HepG2 (cell line): ENCODE data around the gene RIPK3. TPM values are rescaled to one million over a fixed set of nuclear protein-coding genes. Genes with fewer than 3 reads are reported as not detected.

Source experiments
- ARID5B ChIP-seq: IDR thresholded peaks from 2 replicates; pipeline ENCODE4 v1.4.0; 2020; ENCODE audit warnings: mild to moderate bottlenecking, missing genetic modification reagents
- ARNT2 ChIP-seq: sonication (generic); formaldehyde crosslinking; IDR thresholded peaks from 2 replicates; pipeline ENCODE4 v1.8.0; 2022; ENCODE audit warnings: mild to moderate bottlenecking, low read depth, missing genetic modification reagents, moderate library complexity
- ARNTL ChIP-seq: sonication (generic); formaldehyde crosslinking; IDR thresholded peaks from 2 replicates; pipeline ENCODE4 v1.4.0; 2020; ENCODE audit warnings: mild to moderate bottlenecking, missing genetic modification reagents
- ATF4 ChIP-seq, 2 experiments: fragments of 450-650 bp in 1 of 2; sonication (generic) in 1 of 2; formaldehyde crosslinking; IDR thresholded peaks; 2 replicates each; pipeline versions ENCODE4 v1.5.0 to v1.8.0; 2020 to 2022; ENCODE audit warnings: mild to moderate bottlenecking in 1 of 2, missing genetic modification reagents in 1 of 2
- ATRX ChIP-seq: sonication (generic); formaldehyde crosslinking; IDR thresholded peaks from 2 replicates; pipeline ENCODE4 v1.4.0; 2020; ENCODE audit warnings: missing genetic modification reagents, borderline replicate concordance
- NCOA5 ChIP-seq: sonication (generic); formaldehyde crosslinking; IDR thresholded peaks from 2 replicates; pipeline ENCODE4 v1.4.0; 2020; ENCODE audit warnings: missing genetic modification reagents
- NFRKB ChIP-seq: fragments of 450-650 bp; IDR thresholded peaks from 2 replicates; pipeline ENCODE4 v1.6.1; 2017
- PAWR ChIP-seq: sonication (generic); formaldehyde crosslinking; IDR thresholded peaks from 2 replicates; pipeline ENCODE4 v1.4.0; 2020; ENCODE audit warnings: missing genetic modification reagents, mild to moderate bottlenecking, borderline replicate concordance
- TBL1XR1 ChIP-seq: fragments of 150-350 bp; IDR thresholded peaks from 2 replicates; pipeline ENCODE4 v1.6.1; 2014; ENCODE audit warnings: borderline replicate concordance, low read length; ENCODE audit not compliant: partially characterized antibody
- TCF7 ChIP-seq: sonication (generic); IDR thresholded peaks from 2 replicates; pipeline ENCODE4 v1.6.1; 2016; ENCODE audit warnings: antibody characterized with exemption, low read depth
- TOE1 ChIP-seq: sonication (generic); formaldehyde crosslinking; IDR thresholded peaks from 2 replicates; pipeline ENCODE4 v1.4.0; 2020; ENCODE audit warnings: mild to moderate bottlenecking, missing genetic modification reagents
- YEATS2 ChIP-seq: sonication (generic); formaldehyde crosslinking; IDR thresholded peaks from 2 replicates; pipeline ENCODE4 v1.4.0; 2020; ENCODE audit warnings: missing genetic modification reagents, borderline replicate concordance
- ZC3H4 ChIP-seq: sonication (generic); formaldehyde crosslinking; IDR thresholded peaks from 2 replicates; pipeline ENCODE4 v1.4.0; 2020; ENCODE audit warnings: missing genetic modification reagents, borderline replicate concordance
- ZNF331 ChIP-seq: sonication (generic); formaldehyde crosslinking; IDR thresholded peaks from 2 replicates; pipeline ENCODE4 v1.4.0; 2020; ENCODE audit warnings: missing genetic modification reagents
- ZNF446 ChIP-seq: sonication (generic); formaldehyde crosslinking; IDR thresholded peaks from 2 replicates; pipeline ENCODE4 v1.5.0; 2020; ENCODE audit warnings: mild to moderate bottlenecking, missing genetic modification reagents
- ZNF567 ChIP-seq: sonication (generic); formaldehyde crosslinking; IDR thresholded peaks from 2 replicates; pipeline ENCODE4 v1.8.1; 2023; ENCODE audit warnings: mild to moderate bottlenecking, missing genetic modification reagents, borderline replicate concordance
- ZNF75D ChIP-seq: sonication (generic); formaldehyde crosslinking; IDR thresholded peaks from 2 replicates; pipeline ENCODE4 v1.8.1; 2023; ENCODE audit warnings: missing genetic modification reagents, mild to moderate bottlenecking, borderline replicate concordance
- ZNF766 ChIP-seq: sonication (generic); formaldehyde crosslinking; IDR thresholded peaks from 2 replicates; pipeline ENCODE4 v1.5.0; 2020; ENCODE audit warnings: missing genetic modification reagents, borderline replicate concordance
- ZSCAN31 ChIP-seq: sonication (generic); formaldehyde crosslinking; IDR thresholded peaks from 2 replicates; pipeline ENCODE4 v1.5.0; 2020; ENCODE audit warnings: low read depth, mild to moderate bottlenecking, missing genetic modification reagents
- polyA plus RNA-seq, 8 experiments: library from polyadenylated mRNA; depleted of rRNA in 3 of 8; stranded (reverse) in 7 of 8; unstranded in 1 of 8; fragments of >200 nt; fragmentation: Illumina TruSeq in 4 of 8; extraction: Trizol in 4 of 8; gene quantifications; 2 replicates each; pipeline versions ENCODE4 v1.2.1 to v1.2.3, GENCODE V29; 2011 to 2016; ENCODE audit warnings: low read depth in 4 of 8, missing spikeins in 1 of 8, mixed read lengths in 1 of 8; ENCODE audit not compliant: insufficient read depth in 1 of 8
- total RNA-seq, 5 experiments: library from RNA; depleted of rRNA; stranded (reverse); fragments of >200 nt; fragmentation: Illumina TruSeq; extraction: Trizol; gene quantifications; 2 replicates each; pipeline ENCODE4 v1.2.3, GENCODE V29; 2016; ENCODE audit warnings: low read depth in 1 of 5
- TF ChIP-seq, protein P1 (sequence below): sonication (generic); formaldehyde crosslinking; conservative IDR thresholded peaks from 2 replicates; pipeline ENCODE4 v1.5.0; 2020; ENCODE audit warnings: missing genetic modification reagents
- TF ChIP-seq, protein P2 (sequence below): sonication (generic); formaldehyde crosslinking; IDR thresholded peaks from 2 replicates; pipeline ENCODE4 v1.5.0; 2020; ENCODE audit warnings: mild to moderate bottlenecking, missing genetic modification reagents

Gene RIPK3
- total and polyA plus RNA-seq, 2 of the 13 experiments (the other 11 are each of a cell fraction or from before 2014, with no cell fraction given), result not detected

GRCh38 chr14:24299255-24300191 lies 40.3 kb downstream of the RIPK3 start, which contains the start of the genes DHRS1 and NOP9 (continued):
- TF ChIP-seq ZNF567 (CRISPR knock-in tag) (peak; percentile 99; the same call in 1 of the 2 replicates), ATF4 (CRISPR knock-in tag; IDR thresholded peaks at IDR 0.05) (no peak), ARID5B (CRISPR knock-in tag) (peak; percentile 78; the same call in 1 of the 2 replicates), TBL1XR1 (peak; percentile 12), YEATS2 (peak; percentile 99), ARNT2 (peak; percentile 87), ZNF446 (CRISPR knock-in tag) (peak; percentile 93; the same call in 1 of the 2 replicates), ZC3H4 (CRISPR knock-in tag) (peak; percentile 76; the same call in 1 of the 2 replicates), ZNF75D (CRISPR knock-in tag) (no peak; the same call in 1 of the 2 replicates), NCOA5 (peak; percentile 82), PAWR (CRISPR knock-in tag) (peak; percentile 96), TCF7 (0 out of 2 replicates have a peak, but pooled peaks have one; percentile 7), ATRX (CRISPR knock-in tag) (0 out of 2 replicates have a peak, but pooled peaks have one; percentile 95), ZSCAN31 (CRISPR knock-in tag) (peak; percentile 98; the same call in 1 of the 2 replicates), ZNF766 (CRISPR knock-in tag) (peak; percentile 98), ZNF331 (CRISPR knock-in tag) (peak; percentile 94), ARNTL (CRISPR knock-in tag) (peak; percentile 61), NFRKB (no peak), TOE1 (peak; percentile 68; the same call in 1 of the 2 replicates)
- TF ChIP-seq, protein P1, sequence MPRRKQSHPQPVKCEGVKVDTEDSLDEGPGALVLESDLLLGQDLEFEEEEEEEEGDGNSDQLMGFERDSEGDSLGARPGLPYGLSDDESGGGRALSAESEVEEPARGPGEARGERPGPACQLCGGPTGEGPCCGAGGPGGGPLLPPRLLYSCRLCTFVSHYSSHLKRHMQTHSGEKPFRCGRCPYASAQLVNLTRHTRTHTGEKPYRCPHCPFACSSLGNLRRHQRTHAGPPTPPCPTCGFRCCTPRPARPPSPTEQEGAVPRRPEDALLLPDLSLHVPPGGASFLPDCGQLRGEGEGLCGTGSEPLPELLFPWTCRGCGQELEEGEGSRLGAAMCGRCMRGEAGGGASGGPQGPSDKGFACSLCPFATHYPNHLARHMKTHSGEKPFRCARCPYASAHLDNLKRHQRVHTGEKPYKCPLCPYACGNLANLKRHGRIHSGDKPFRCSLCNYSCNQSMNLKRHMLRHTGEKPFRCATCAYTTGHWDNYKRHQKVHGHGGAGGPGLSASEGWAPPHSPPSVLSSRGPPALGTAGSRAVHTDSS (CRISPR knock-in tag), result peak; percentile 98
- TF ChIP-seq, protein P2, sequence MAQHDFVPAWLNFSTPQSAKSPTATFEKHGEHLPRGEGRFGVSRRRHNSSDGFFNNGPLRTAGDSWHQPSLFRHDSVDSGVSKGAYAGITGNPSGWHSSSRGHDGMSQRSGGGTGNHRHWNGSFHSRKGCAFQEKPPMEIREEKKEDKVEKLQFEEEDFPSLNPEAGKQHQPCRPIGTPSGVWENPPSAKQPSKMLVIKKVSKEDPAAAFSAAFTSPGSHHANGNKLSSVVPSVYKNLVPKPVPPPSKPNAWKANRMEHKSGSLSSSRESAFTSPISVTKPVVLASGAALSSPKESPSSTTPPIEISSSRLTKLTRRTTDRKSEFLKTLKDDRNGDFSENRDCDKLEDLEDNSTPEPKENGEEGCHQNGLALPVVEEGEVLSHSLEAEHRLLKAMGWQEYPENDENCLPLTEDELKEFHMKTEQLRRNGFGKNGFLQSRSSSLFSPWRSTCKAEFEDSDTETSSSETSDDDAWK (CRISPR knock-in tag), result no peak
